Pulmonary artery endothelial cell (primary cell): ENCODE data around the gene PGA4. TPM values are rescaled to one million over a fixed set of nuclear protein-coding genes. Genes with fewer than 3 reads are reported as not detected.
"Not testable (repeated sequence)": the region's sequence is repeated elsewhere in the genome, so short reads cannot be mapped to it uniquely, and the experiment has no call there.

Source experiments
- DNase-seq: peaks from one replicate; pipeline ENCODE4 v3.0.0-alpha.2; 2011; ENCODE audit warnings: low read depth, low spot score
- total RNA-seq: library from RNA; depleted of rRNA; stranded (reverse); fragments of >200 nt; gene quantifications from 2 replicates; pipeline ENCODE4 v1.2.3, GENCODE V29; 2014

Gene PGA4
- not detected in 2 replicates for total RNA-seq

GRCh38 chr11:61222047-61222446, at the start of gene PGA4:
Gene PGA4 (plus strand): TSS chr11:61222347. CDS start chr11:61222401, 54 bp downstream.
- not testable (repeated sequence) for DNase-seq

GRCh38 chr11:61172356-61172755, 49.8 kb upstream of the PGA4 start:
- DNase-seq = no peak

GRCh38 chr11:61172888-61173287, 49.3 kb upstream of the PGA4 start:
- no peak for DNase-seq

- no peak for DNase-seq
Measured at GRCh38 chr11:61173456-61173855, 48.7 kb upstream of the PGA4 start.

DNA sequence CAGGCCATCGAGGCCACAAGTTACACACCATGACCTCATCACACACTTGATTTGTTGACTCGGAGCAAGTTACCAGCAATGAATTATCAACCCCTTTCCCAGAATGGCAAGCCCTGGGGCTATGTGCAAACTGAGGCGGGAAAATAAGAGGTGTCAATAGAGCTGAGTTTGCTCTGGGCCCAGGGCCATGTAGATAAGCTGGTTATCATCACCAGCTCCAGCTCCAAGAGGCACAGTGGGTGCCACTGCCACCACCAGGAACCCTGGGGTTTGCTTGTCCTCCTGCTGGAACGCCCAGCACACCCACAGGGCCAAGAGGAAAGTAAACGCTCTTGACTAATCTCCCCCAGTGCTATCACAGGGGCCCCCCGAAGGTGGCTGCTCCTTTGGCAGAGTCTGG, 47.9 kb upstream of the PGA4 start:
- no peak for DNase-seq

- no peak for DNase-seq
Measured at GRCh38 chr11:61174949-61175348, 47.2 kb upstream of the PGA4 start.

- DNase-seq = no peak
Measured at GRCh38 chr11:61176446-61176845, 45.7 kb upstream of the PGA4 start.

GRCh38 chr11:61180205-61180604, 41.9 kb upstream of the PGA4 start:
- not testable (repeated sequence) for DNase-seq

DNA sequence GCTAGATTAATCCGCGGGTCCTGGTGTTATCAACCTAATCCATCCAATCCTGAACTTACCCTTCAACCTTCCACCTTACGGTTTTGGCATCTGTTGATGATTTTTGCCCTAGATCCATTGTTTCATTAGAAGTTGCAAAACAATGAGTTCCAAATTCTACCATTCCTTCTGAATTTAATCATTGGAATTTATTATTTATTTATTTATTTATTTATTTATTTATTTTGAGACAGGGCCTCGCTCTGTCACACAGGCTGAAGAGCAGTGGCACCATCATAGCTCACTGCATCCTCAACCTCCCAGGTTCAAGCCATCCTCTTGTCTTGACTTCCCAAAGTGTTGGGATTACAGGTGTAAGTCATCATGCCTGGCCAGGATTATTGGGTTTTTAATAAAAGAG, 40.7 kb upstream of the PGA4 start:
- no peak for DNase-seq

DNA sequence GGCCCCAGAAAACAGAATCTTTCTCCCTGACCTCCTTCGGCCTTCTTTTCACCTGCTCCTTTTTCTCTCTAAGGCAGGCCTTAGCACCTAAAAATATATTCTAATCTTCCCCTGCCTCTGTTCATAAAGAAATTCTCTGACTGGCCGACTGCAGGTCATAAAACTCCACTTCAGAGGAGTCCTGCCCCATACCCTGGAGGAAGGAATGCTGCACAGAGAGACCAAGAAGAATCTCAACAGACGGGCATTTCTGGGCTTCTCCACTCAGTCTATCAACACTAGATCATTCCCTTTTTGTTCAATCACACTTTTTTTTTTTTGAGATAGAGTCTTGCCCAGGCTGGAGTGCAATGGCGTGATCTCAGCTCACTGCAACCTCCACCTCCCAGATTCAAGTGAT, 38.5 kb upstream of the PGA4 start:
- DNase-seq = no peak

- no peak for DNase-seq
Measured at GRCh38 chr11:61186504-61186903, 35.6 kb upstream of the PGA4 start.

- peak; percentile 51 for DNase-seq
Measured at GRCh38 chr11:61187505-61188130, 34.5 kb upstream of the PGA4 start.

- DNase-seq = no peak
Measured at GRCh38 chr11:61189933-61190332, 32.2 kb upstream of the PGA4 start.

GRCh38 chr11:61193596-61193995, 28.6 kb upstream of the PGA4 start:
- no peak for DNase-seq

- no peak for DNase-seq
Measured at GRCh38 chr11:61194169-61194671, 27.9 kb upstream of the PGA4 start.

- no peak for DNase-seq
Measured at GRCh38 chr11:61194981-61195695, 27.0 kb upstream of the PGA4 start.

DNA sequence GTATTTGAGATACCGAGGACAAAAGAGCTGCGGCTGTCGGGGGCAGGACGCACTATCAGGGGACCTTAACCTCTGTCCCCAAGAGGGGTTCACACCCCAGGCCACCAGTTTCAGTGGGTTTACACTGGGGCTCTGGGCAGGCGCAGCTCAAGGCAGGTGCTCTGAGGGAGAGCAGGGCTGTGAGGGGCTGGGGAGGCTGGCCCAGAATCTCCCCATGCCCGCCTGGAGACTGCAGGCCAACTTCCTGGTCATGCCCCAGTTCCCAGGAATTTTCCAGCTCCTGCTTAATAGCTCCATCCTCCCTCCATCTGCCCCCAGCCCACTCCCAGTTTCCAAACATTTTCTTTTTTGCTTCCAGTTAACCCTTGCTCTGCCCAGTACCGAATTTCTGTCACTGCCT, 26.4 kb upstream of the PGA4 start:
- no peak for DNase-seq

GRCh38 chr11:61198361-61198760, 23.8 kb upstream of the PGA4 start:
- no peak for DNase-seq

DNA sequence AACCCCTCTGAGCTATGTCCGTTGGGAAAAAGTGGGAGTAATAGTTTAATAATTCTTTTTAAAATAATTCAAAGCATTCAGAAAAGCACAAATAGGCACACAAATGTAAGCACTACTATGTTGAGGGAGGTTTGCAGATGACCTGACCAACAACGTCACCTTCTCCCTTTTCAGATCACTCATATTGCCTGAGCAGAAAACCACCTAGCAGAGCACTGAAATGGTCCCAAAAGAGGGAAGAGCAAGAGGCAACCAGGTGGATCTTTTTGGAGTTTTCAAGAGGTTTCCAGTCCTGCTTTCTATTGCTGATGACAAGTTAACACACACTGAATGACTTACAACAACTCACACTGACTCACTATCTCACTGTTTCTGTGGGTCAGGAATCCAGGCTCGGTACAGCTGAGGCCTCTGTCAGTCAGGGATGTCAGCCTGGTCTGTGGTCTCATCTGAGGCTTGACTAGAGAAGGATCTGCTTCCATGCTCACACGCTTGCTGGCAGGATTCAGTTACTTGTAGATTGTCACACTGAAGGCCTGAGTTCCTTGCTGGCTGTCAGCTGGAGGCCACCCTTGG, 23.1 kb upstream of the PGA4 start:
- DNase-seq = no peak

GRCh38 chr11:61201476-61201875, 20.7 kb upstream of the PGA4 start:
- no peak for DNase-seq

- DNase-seq = not testable (repeated sequence)
Measured at GRCh38 chr11:61202950-61203746, 19.0 kb upstream of the PGA4 start, which contains the start of gene PGA3. Gene PGA3 (plus strand): TSS chr11:61203515. CDS start chr11:61203565, 50 bp downstream.

DNA sequence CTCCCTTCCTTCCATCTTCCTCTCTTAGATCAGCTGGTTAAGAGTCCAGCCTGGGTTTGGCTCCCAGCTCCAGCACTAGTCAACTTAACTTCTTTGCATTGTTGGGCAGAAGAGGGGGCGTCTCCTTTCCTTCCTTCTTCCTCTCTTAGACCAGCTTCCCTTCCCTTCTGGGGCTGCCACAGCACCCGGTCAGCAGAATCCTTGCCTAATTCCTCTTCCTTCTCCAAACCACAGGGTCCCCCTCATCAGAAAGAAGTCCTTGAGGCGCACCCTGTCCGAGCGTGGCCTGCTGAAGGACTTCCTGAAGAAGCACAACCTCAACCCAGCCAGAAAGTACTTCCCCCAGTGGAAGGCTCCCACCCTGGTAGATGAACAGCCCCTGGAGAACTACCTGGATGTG, 18.3 kb upstream of the PGA4 start:
- not testable (repeated sequence) for DNase-seq
